Measurements from ENCODE around the gene SLC9A5.

Gene SLC9A5

GRCh38 chr16:67299269-67299668, 50.5 kb downstream of the SLC9A5 start:
- H3K4me1 ChIP-seq (ENCODE audit: control insufficient read depth, insufficient read depth, low read length): no peaks in the 10 kb centered on the region

GRCh38 chr16:67301080-67301782, 52.5 kb downstream of the SLC9A5 start:
- H3K9me3 ChIP-seq (ENCODE audit: control insufficient read depth, insufficient read depth, low read length): no peaks in the 10 kb centered on the region
- no peak overlapping the region for H3K9ac ChIP-seq (ENCODE audit: low read depth, low read length)
- H3K27me3 ChIP-seq (ENCODE audit: control insufficient read depth, insufficient read depth, low read length): peaks cover 3% of the 10 kb centered on the region
- no peaks in the 10 kb centered on the region for H3K4me1 ChIP-seq (ENCODE audit: control insufficient read depth, insufficient read depth, low read length)
- no peak overlapping the region for H3K4me3 ChIP-seq (ENCODE audit: low read depth, low read length)
- no peaks in the 10 kb centered on the region for H3K36me3 ChIP-seq (ENCODE audit: control insufficient read depth, insufficient read depth, low read length)

More at GRCh38 chr16:67299269-67299668, 50.5 kb downstream of the SLC9A5 start:
- no peak overlapping the region for H3K4me3 ChIP-seq (ENCODE audit: low read depth, low read length)
- H3K36me3 ChIP-seq (ENCODE audit: control insufficient read depth, insufficient read depth, low read length): no peaks in the 10 kb centered on the region
- peaks cover 3% of the 10 kb centered on the region for H3K27me3 ChIP-seq (ENCODE audit: control insufficient read depth, insufficient read depth, low read length)
- no peak overlapping the region for H3K9ac ChIP-seq (ENCODE audit: low read depth, low read length)
- no peaks in the 10 kb centered on the region for H3K9me3 ChIP-seq (ENCODE audit: control insufficient read depth, insufficient read depth, low read length)

GRCh38 chr16:67302076-67302475, 53.3 kb downstream of the SLC9A5 start:
- no peaks in the 10 kb centered on the region for H3K4me1 ChIP-seq (ENCODE audit: control insufficient read depth, insufficient read depth, low read length)
- no peak overlapping the region for H3K9ac ChIP-seq (ENCODE audit: low read depth, low read length)
- H3K27me3 ChIP-seq (ENCODE audit: control insufficient read depth, insufficient read depth, low read length): peaks cover 3% of the 10 kb centered on the region
- H3K4me3 ChIP-seq (ENCODE audit: low read depth, low read length): no peak overlapping the region
- H3K9me3 ChIP-seq (ENCODE audit: control insufficient read depth, insufficient read depth, low read length): no peaks in the 10 kb centered on the region
- H3K36me3 ChIP-seq (ENCODE audit: control insufficient read depth, insufficient read depth, low read length): no peaks in the 10 kb centered on the region

GRCh38 chr16:67302970-67303369, 54.2 kb downstream of the SLC9A5 start:
- no peaks in the 10 kb centered on the region for H3K9me3 ChIP-seq (ENCODE audit: control insufficient read depth, insufficient read depth, low read length)
- no peak overlapping the region for H3K4me3 ChIP-seq (ENCODE audit: low read depth, low read length)

GRCh38 chr16:67304020-67304419, 55.2 kb downstream of the SLC9A5 start:
- Histone ChIP-seq H3K36me3 (ENCODE audit: control insufficient read depth, insufficient read depth, low read length) (no peaks in the 10 kb centered on the region), H3K9me3 (ENCODE audit: control insufficient read depth, insufficient read depth, low read length) (no peaks in the 10 kb centered on the region), H3K27me3 (ENCODE audit: control insufficient read depth, insufficient read depth, low read length) (peaks cover 3% of the 10 kb centered on the region), H3K9ac (ENCODE audit: low read depth, low read length) (no peak overlapping the region), H3K4me1 (ENCODE audit: control insufficient read depth, insufficient read depth, low read length) (no peaks in the 10 kb centered on the region), H3K4me3 (ENCODE audit: low read depth, low read length) (no peak overlapping the region)

More at GRCh38 chr16:67302970-67303369, 54.2 kb downstream of the SLC9A5 start:
- Histone ChIP-seq H3K4me1 (ENCODE audit: control insufficient read depth, insufficient read depth, low read length) (no peaks in the 10 kb centered on the region), H3K9ac (ENCODE audit: low read depth, low read length) (no peak overlapping the region), H3K27me3 (ENCODE audit: control insufficient read depth, insufficient read depth, low read length) (peaks cover 3% of the 10 kb centered on the region), H3K36me3 (ENCODE audit: control insufficient read depth, insufficient read depth, low read length) (no peaks in the 10 kb centered on the region)

- Histone ChIP-seq H3K9ac (ENCODE audit: low read depth, low read length) (no peak overlapping the region), H3K27me3 (ENCODE audit: control insufficient read depth, insufficient read depth, low read length) (peaks cover 3% of the 10 kb centered on the region)
Measured at GRCh38 chr16:67305216-67306071, 56.7 kb downstream of the SLC9A5 start.

GRCh38 chr16:67310561-67310960, 61.8 kb downstream of the SLC9A5 start:
- Histone ChIP-seq H3K9ac (ENCODE audit: low read depth, low read length) (no peak overlapping the region), H3K4me1 (ENCODE audit: control insufficient read depth, insufficient read depth, low read length) (no peaks in the 10 kb centered on the region), H3K27me3 (ENCODE audit: control insufficient read depth, insufficient read depth, low read length) (peaks cover 2% of the 10 kb centered on the region), H3K4me3 (ENCODE audit: low read depth, low read length) (no peak overlapping the region), H3K36me3 (ENCODE audit: control insufficient read depth, insufficient read depth, low read length) (no peaks in the 10 kb centered on the region), H3K9me3 (ENCODE audit: control insufficient read depth, insufficient read depth, low read length) (no peaks in the 10 kb centered on the region)

More at GRCh38 chr16:67305216-67306071, 56.7 kb downstream of the SLC9A5 start:
- Histone ChIP-seq H3K36me3 (ENCODE audit: control insufficient read depth, insufficient read depth, low read length) (no peaks in the 10 kb centered on the region), H3K4me1 (ENCODE audit: control insufficient read depth, insufficient read depth, low read length) (no peaks in the 10 kb centered on the region), H3K4me3 (ENCODE audit: low read depth, low read length) (no peak overlapping the region), H3K9me3 (ENCODE audit: control insufficient read depth, insufficient read depth, low read length) (no peaks in the 10 kb centered on the region)

- no peaks in the 10 kb centered on the region for H3K36me3 ChIP-seq (ENCODE audit: control insufficient read depth, insufficient read depth, low read length)
- peaks cover 2% of the 10 kb centered on the region for H3K27me3 ChIP-seq (ENCODE audit: control insufficient read depth, insufficient read depth, low read length)
- H3K9me3 ChIP-seq (ENCODE audit: control insufficient read depth, insufficient read depth, low read length): no peaks in the 10 kb centered on the region
- no peaks in the 10 kb centered on the region for H3K4me1 ChIP-seq (ENCODE audit: control insufficient read depth, insufficient read depth, low read length)
- no peak overlapping the region for H3K9ac ChIP-seq (ENCODE audit: low read depth, low read length)
- H3K4me3 ChIP-seq (ENCODE audit: low read depth, low read length): no peak overlapping the region
Measured at GRCh38 chr16:67311607-67312488, 63.1 kb downstream of the SLC9A5 start.

- no peaks in the 10 kb centered on the region for H3K9me3 ChIP-seq (ENCODE audit: control insufficient read depth, insufficient read depth, low read length)
- H3K36me3 ChIP-seq (ENCODE audit: control insufficient read depth, insufficient read depth, low read length): no peaks in the 10 kb centered on the region
- H3K4me1 ChIP-seq (ENCODE audit: control insufficient read depth, insufficient read depth, low read length): no peaks in the 10 kb centered on the region
- peaks cover 2% of the 10 kb centered on the region for H3K27me3 ChIP-seq (ENCODE audit: control insufficient read depth, insufficient read depth, low read length)
- H3K4me3 ChIP-seq (ENCODE audit: low read depth, low read length): no peak overlapping the region
- no peak overlapping the region for H3K9ac ChIP-seq (ENCODE audit: low read depth, low read length)
Measured at GRCh38 chr16:67312719-67313118, 63.9 kb downstream of the SLC9A5 start.

GRCh38 chr16:67317853-67318252, 69.1 kb downstream of the SLC9A5 start:
- Histone ChIP-seq H3K4me1 (ENCODE audit: control insufficient read depth, insufficient read depth, low read length) (no peaks in the 10 kb centered on the region), H3K27me3 (ENCODE audit: control insufficient read depth, insufficient read depth, low read length) (no peaks in the 10 kb centered on the region), H3K4me3 (ENCODE audit: low read depth, low read length) (no peak overlapping the region), H3K36me3 (ENCODE audit: control insufficient read depth, insufficient read depth, low read length) (no peaks in the 10 kb centered on the region), H3K9me3 (ENCODE audit: control insufficient read depth, insufficient read depth, low read length) (no peaks in the 10 kb centered on the region), H3K9ac (ENCODE audit: low read depth, low read length) (no peak overlapping the region)

Measured in iPS-15b (cell line).